Neuronal stem cell (in vitro differentiated cells): ENCODE measurements around the gene CPLX4.

Experiments
- DNase-seq: peaks from one replicate; pipeline ENCODE4 v3.0.0-alpha.2; 2013; ENCODE audit warnings: low spot score
- H2AFZ ChIP-seq: one replicate; pipeline ENCODE4 v1.6.1; 2013; ENCODE audit warnings: mild to moderate bottlenecking, low read length, inconsistent platforms
- H2AK5ac ChIP-seq: 2 replicates; pipeline ENCODE4 v1.6.1; 2013; ENCODE audit warnings: low read depth, mild to moderate bottlenecking, inconsistent platforms, low read length, moderate library complexity, mixed read lengths
- H2BK120ac ChIP-seq: 2 replicates; pipeline ENCODE4 v1.6.1; 2013; ENCODE audit warnings: low read depth, mild to moderate bottlenecking, inconsistent platforms, low read length, moderate library complexity, mixed read lengths
- H2BK12ac ChIP-seq: one replicate; pipeline ENCODE4 v1.6.1; 2013; ENCODE audit warnings: low read length, inconsistent platforms
- H2BK15ac ChIP-seq: 2 replicates; pipeline ENCODE4 v1.6.1; 2013; ENCODE audit warnings: mild to moderate bottlenecking, low read length, inconsistent platforms, mixed read lengths
- H2BK5ac ChIP-seq: one replicate; pipeline ENCODE4 v1.6.1; 2013; ENCODE audit warnings: inconsistent platforms, mild to moderate bottlenecking, low read length, moderate library complexity
- H3K14ac ChIP-seq: one replicate; pipeline ENCODE4 v1.6.1; 2013; ENCODE audit warnings: low read length, inconsistent platforms
- H3K18ac ChIP-seq: 2 replicates; pipeline ENCODE4 v1.6.1; 2013; ENCODE audit warnings: low read length, inconsistent platforms
- H3K23ac ChIP-seq: 2 replicates; pipeline ENCODE4 v1.6.1; 2013; ENCODE audit warnings: low read depth, mild to moderate bottlenecking, mixed read lengths, low read length, inconsistent platforms; ENCODE audit not compliant: poor library complexity
- H3K27ac ChIP-seq: replicated peaks from 3 replicates; pipeline ENCODE4 v1.5.1; 2013; ENCODE audit warnings: low read length, inconsistent platforms
- H3K27me3 ChIP-seq, 3 experiments: 2 replicates each; pipeline ENCODE4 v1.6.1; 2013; ENCODE audit warnings: low read length in 3 of 3, mild to moderate bottlenecking in 2 of 3, inconsistent platforms in 1 of 3, low read depth in 1 of 3, mixed read lengths in 1 of 3, moderate library complexity in 1 of 3; ENCODE audit not compliant: control insufficient read depth in 3 of 3, insufficient read depth in 3 of 3
- H3K36me3 ChIP-seq, 2 donors: replicated peaks in 1 of 2; 2 replicates each; pipeline ENCODE4 v1.6.1; 2013; ENCODE audit warnings: low read length in 2 of 2; ENCODE audit not compliant: control insufficient read depth in 2 of 2, insufficient read depth in 2 of 2
- H3K4ac ChIP-seq: 2 replicates; pipeline ENCODE4 v1.6.1; 2013; ENCODE audit warnings: inconsistent platforms, mild to moderate bottlenecking, low read length, moderate library complexity
- H3K4me1 ChIP-seq, 2 donors: 1 replicate in 1 of 2; 2 replicates in 1 of 2; pipeline ENCODE4 v1.6.1; 2013; ENCODE audit warnings: low read length in 2 of 2, low read depth in 1 of 2; ENCODE audit not compliant: control insufficient read depth in 2 of 2, insufficient read depth in 1 of 2
- H3K4me2 ChIP-seq: one replicate; pipeline ENCODE4 v1.6.1; 2013; ENCODE audit warnings: mild to moderate bottlenecking, low read length, inconsistent platforms; ENCODE audit not compliant: insufficient read depth, poor library complexity, severe bottlenecking
- H3K4me3 ChIP-seq, 2 donors: 2 replicates each; pipeline ENCODE4 v1.5.1; 2013; ENCODE audit warnings: low read length in 2 of 2, mild to moderate bottlenecking in 2 of 2, inconsistent platforms in 1 of 2, moderate library complexity in 1 of 2
- H3K79me1 ChIP-seq: one replicate; pipeline ENCODE4 v1.6.1; 2013; ENCODE audit warnings: low read depth, mild to moderate bottlenecking, inconsistent platforms, low read length, moderate library complexity
- H3K9ac ChIP-seq: one replicate; pipeline ENCODE4 v1.6.1; 2013; ENCODE audit warnings: mild to moderate bottlenecking, low read depth, low read length, inconsistent platforms; ENCODE audit not compliant: poor library complexity
- H3K9me3 ChIP-seq, 2 donors: replicated peaks in 1 of 2; 2 replicates each; pipeline versions ENCODE3 to v1.6.1; 2013; ENCODE audit warnings: low read length in 2 of 2, mild to moderate bottlenecking in 2 of 2, inconsistent platforms in 1 of 2, low read depth in 1 of 2, mixed read lengths in 1 of 2, moderate library complexity in 1 of 2; ENCODE audit not compliant: control insufficient read depth in 2 of 2, insufficient read depth in 1 of 2
- H4K8ac ChIP-seq: one replicate; pipeline ENCODE4 v1.6.1; 2013; ENCODE audit warnings: low read depth, mild to moderate bottlenecking, inconsistent platforms, low read length, moderate library complexity
- H4K91ac ChIP-seq: one replicate; pipeline ENCODE4 v1.6.1; 2013; ENCODE audit warnings: low read length, low read depth, mild to moderate bottlenecking, inconsistent platforms; ENCODE audit not compliant: poor library complexity
- WGBS, 2 donors: extraction: QIAGEN DNeasy Blood & Tissue Kit; methylation state at CpG; one replicate each; pipeline ENCODE4 v1.1.7; 2013; ENCODE audit warnings: missing lambda C conversion rate in 2 of 2, mixed read lengths in 1 of 2; ENCODE audit not compliant: insufficient read length in 2 of 2, insufficient replicate concordance in 1 of 2; ENCODE audit errors: extremely low coverage in 2 of 2; 5-methylcytosine and 5-hydroxymethylcytosine counted together

CPLX4 gene

DNA sequence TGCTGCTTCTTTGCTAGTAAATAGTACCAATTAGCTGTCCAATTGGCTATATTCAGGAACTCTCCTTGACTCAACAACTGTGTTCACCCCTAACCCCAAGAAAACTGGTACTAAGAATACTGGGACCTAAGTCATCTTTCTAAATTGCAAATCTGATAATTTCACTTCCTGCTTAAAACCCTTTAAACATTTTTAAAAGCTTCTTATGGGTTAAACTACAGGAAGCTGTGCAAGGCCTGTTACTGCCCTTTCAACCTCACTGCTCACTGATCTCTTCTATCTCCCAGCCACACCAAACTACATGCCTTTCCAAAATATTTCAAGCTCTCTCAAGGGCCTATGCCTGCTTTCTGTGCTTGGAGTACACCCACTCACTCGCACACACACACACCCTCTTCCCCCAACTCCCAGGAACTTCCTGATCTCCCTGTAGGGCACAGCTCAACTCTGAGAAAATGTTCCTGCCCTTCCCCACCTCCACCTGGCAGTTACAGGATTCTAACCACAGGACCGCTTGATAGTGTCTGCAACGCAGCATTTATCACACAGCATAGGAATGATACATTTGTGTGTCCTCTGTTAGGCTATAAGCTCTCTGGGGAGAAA is 33.9 kb upstream of the CPLX4 start:
- no peaks in the 10 kb centered on the region for H3K9me3 ChIP-seq
- H2BK15ac ChIP-seq, result no peak overlapping the region
- WGBS, 2 donors, result no CpG with 5 or more reads among the region's 3 CpGs
- no peak overlapping the region for H2BK120ac ChIP-seq
- H4K91ac ChIP-seq, result no peak overlapping the region
- peaks cover 31 to 92% of the 10 kb centered on the region in 2 donors for H3K36me3 ChIP-seq
- H3K18ac ChIP-seq, result no peak overlapping the region
- no peak overlapping the region for H3K23ac ChIP-seq
- H3K79me1 ChIP-seq, result no peaks in the 10 kb centered on the region
- no peak overlapping the region for H2BK12ac ChIP-seq
- no peak for DNase-seq
- H3K14ac ChIP-seq, result no peak overlapping the region
- no peak overlapping the region for H4K8ac ChIP-seq
- no peak overlapping the region for H3K4me3 ChIP-seq
- H3K27ac ChIP-seq, result no peak overlapping the region
- no peak overlapping the region for H3K4me2 ChIP-seq
- no peak overlapping the region for H2BK5ac ChIP-seq
- H3K27me3 ChIP-seq, result no peaks in the 10 kb centered on the region
- H2AFZ ChIP-seq, result no peak overlapping the region
- H3K9ac ChIP-seq, result no peak overlapping the region
- peaks cover under 1 to 4% of the 10 kb centered on the region in 2 donors for H3K4me1 ChIP-seq
- no peak overlapping the region for H3K4ac ChIP-seq
- H2AK5ac ChIP-seq, result no peak overlapping the region

DNA sequence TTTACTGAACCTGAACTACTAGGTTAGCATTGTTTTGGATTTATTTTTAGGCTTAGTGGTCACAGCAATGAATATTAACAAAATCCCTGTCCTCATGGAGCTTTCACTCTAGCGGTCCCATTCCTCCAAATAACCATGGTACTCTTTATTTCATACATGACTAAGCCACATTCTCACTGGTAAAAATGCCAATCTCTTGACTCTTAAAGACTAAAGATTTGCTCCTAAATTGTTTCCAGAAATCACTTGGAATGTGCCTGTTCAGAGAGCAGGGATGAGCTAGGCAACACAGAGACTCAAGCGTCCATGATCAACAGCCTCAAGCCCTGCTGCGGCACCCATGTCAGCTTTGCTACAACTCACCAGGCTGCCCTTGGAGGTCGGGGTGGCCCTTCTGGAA is 27.1 kb upstream of the CPLX4 start:
- WGBS, 2 donors, result no CpG with 5 or more reads among the region's 4 CpGs
- Histone ChIP-seq H2BK15ac (no peak overlapping the region), H4K8ac (no peak overlapping the region), H3K79me1 (no peaks in the 10 kb centered on the region), H4K91ac (no peak overlapping the region), H3K23ac (no peak overlapping the region), H3K36me3 (peaks cover 27 to 98% of the 10 kb centered on the region in 2 donors), H2BK5ac (no peak overlapping the region), H3K27ac (no peak overlapping the region), H3K9me3 (peaks cover 8 to 34% of the 10 kb centered on the region in 2 donors), H3K18ac (no peak overlapping the region), H3K4ac (no peak overlapping the region), H3K4me3 (no peak overlapping the region), H3K27me3 (no peaks in the 10 kb centered on the region), H2BK12ac (no peak overlapping the region), H2AFZ (no peak overlapping the region), H3K4me2 (no peak overlapping the region), H3K14ac (no peak overlapping the region), H2AK5ac (no peak overlapping the region), H2BK120ac (no peak overlapping the region), H3K9ac (no peak overlapping the region), H3K4me1 (no peaks in the 10 kb centered on the region)
- no peak for DNase-seq

DNA sequence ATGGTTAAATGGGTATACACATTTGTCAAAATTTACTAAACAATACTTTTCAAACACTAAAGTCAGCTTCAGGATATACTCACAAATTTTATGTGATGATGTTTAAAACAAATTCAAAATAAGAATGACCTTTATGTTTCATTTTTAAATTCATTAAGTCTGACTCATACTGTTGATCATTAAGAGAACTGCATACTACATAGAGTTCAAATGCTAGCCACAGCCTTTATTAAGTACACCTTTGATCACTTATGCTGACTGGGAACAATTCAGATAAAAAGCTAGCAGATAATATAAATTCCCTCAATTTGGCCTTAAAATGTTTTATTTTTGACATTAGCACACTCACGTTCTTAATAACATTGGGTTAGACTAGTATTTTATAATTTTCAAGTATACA is 26.5 kb upstream of the CPLX4 start:
- Histone ChIP-seq H3K23ac (no peak overlapping the region), H2BK5ac (no peak overlapping the region), H3K36me3 (peaks cover 29 to 100% of the 10 kb centered on the region in 2 donors), H3K79me1 (no peaks in the 10 kb centered on the region), H2AFZ (no peak overlapping the region), H3K4me1 (no peaks in the 10 kb centered on the region), H3K14ac (no peak overlapping the region), H2BK120ac (no peak overlapping the region), H3K18ac (no peak overlapping the region), H2BK15ac (no peak overlapping the region), H3K4me3 (no peak overlapping the region), H3K4me2 (no peak overlapping the region), H4K8ac (no peak overlapping the region), H2AK5ac (no peak overlapping the region), H3K27ac (no peak overlapping the region), H3K4ac (no peak overlapping the region), H3K9ac (no peak overlapping the region), H3K27me3 (no peaks in the 10 kb centered on the region), H3K9me3 (peaks cover 8 to 39% of the 10 kb centered on the region in 2 donors), H2BK12ac (no peak overlapping the region), H4K91ac (no peak overlapping the region)
- no CpG with 5 or more reads among the region's 1 CpG for WGBS, 2 donors
- DNase-seq, result no peak

DNA sequence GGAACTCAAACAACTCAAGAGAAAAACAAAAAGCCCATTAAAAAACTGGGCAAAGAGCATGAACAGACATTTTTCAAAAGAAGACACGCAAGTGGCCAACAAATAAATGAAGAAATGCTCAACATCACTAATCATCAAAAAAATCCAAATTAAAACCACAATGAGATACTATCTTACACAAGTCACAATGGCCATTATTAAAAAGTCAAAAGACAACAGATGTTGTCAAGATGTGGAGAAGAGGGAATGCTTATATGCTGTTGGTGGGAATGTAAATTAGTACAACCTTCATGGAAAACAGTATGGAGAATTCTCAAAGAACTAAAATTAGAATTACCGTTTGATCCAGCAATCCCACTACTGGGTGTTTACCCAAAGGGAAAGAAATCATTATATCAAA is 25.5 kb upstream of the CPLX4 start:
- H3K4ac ChIP-seq, result no peak overlapping the region
- no peak overlapping the region for H3K4me2 ChIP-seq
- H3K27me3 ChIP-seq, result no peaks in the 10 kb centered on the region
- no peak for DNase-seq
- peaks cover 35 to 100% of the 10 kb centered on the region in 2 donors for H3K36me3 ChIP-seq
- H2AK5ac ChIP-seq, result no peak overlapping the region
- no peak overlapping the region for H3K27ac ChIP-seq
- H2BK12ac ChIP-seq, result no peak overlapping the region
- no peaks in the 10 kb centered on the region for H3K4me1 ChIP-seq
- no peak overlapping the region for H3K23ac ChIP-seq
- peaks cover 2% of the 10 kb centered on the region for H3K79me1 ChIP-seq
- H3K18ac ChIP-seq, result no peak overlapping the region
- H3K4me3 ChIP-seq, result no peak overlapping the region
- H4K91ac ChIP-seq, result no peak overlapping the region
- H2BK5ac ChIP-seq, result no peak overlapping the region
- H3K9ac ChIP-seq, result no peak overlapping the region
- no peak overlapping the region for H2AFZ ChIP-seq
- H4K8ac ChIP-seq, result no peak overlapping the region
- WGBS, 2 donors, result no CpG with 5 or more reads among the region's 2 CpGs
- H3K9me3 ChIP-seq, result peaks cover 8 to 46% of the 10 kb centered on the region in 2 donors
- H2BK120ac ChIP-seq, result no peak overlapping the region
- no peak overlapping the region for H3K14ac ChIP-seq
- H2BK15ac ChIP-seq, result no peak overlapping the region
